Left cardiac atrium (tissue), 4 donors: ENCODE measurements around the gene HSFY2. TPM values are rescaled to one million over a fixed set of nuclear protein-coding genes. Genes with fewer than 3 reads are reported as not detected.
"Not testable (repeated sequence)": the region's sequence is repeated elsewhere in the genome, so short reads cannot be mapped to it uniquely, and the experiment has no call there.

Experiments
- ATAC-seq, 2 donors: fragments of 200-7000 bp; cut with Tn5 transposase; one replicate each; pipeline ENCODE4 v1.9.1; 2020; ENCODE audit warnings: mild to moderate bottlenecking in 2 of 2, moderate library complexity in 2 of 2
- DNase-seq: peaks from one replicate; pipeline ENCODE4 v3.0.0-alpha.2; 2020
- intact Hi-C, 2 donors: fragments of 100-400 bp; cut with DNase I; formaldehyde crosslinking; loops; one replicate each; pipeline versions ENCODE4 v1.14.1 to v1.15.1; 2022 to 2023
- long read RNA-seq: library from polyadenylated mRNA; unstranded; transcript quantifications from one replicate; pipeline ENCODE4 v2.0.0, GENCODE V29; 2021
- total RNA-seq, 2 donors: library from RNA; stranded (reverse); fragmentation: NEBNext Ultra II Directional; extraction: Animal tissue kit (Norgen Biotek cat#: 25700); gene quantifications; one replicate each; pipeline ENCODE4 v1.2.1, GENCODE V29; 2021
- donor health status: DM: no; HTN: yes; CAD: no.
- donor health status: DM: no; HTN: yes; CAD: no; lungs with severe emphysema.
- donor health status: DM: yes; HTN: yes; CAD: no.
- donor health status: Dilated cardiomyopathy.

HSFY2 gene, protein sequence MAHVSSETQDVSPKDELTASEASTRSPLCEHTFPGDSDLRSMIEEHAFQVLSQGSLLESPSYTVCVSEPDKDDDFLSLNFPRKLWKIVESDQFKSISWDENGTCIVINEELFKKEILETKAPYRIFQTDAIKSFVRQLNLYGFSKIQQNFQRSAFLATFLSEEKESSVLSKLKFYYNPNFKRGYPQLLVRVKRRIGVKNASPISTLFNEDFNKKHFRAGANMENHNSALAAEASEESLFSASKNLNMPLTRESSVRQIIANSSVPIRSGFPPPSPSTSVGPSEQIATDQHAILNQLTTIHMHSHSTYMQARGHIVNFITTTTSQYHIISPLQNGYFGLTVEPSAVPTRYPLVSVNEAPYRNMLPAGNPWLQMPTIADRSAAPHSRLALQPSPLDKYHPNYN
- total RNA-seq = not detected
- long read RNA-seq = 0 reads

DNA sequence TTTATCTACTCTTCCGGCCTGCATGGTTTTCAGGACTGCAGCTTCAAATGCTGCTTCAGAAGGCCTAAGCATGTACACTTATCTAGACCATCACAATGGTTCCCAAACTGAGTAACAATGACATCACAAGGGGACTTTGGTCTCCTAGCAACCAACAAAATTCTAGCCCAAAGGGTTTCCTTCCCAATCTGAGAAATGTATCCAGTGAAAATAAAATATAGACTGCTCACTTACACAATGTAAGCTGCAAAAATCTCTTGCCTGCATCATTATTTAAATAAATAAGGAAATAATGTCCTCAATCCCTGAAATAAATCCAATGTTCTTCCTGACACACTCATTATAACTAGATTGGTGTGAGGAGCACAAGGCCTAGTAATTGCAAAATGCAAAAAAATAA, at the start of gene HSFY2:
Gene HSFY2, minus strand, starts transcription at position 101 of the 400 bp plus-strand sequence. CDS start 117 bp downstream, outside the sequence.
- DNase-seq, ATAC-seq, intact Hi-C loops: not testable (repeated sequence)

DNA sequence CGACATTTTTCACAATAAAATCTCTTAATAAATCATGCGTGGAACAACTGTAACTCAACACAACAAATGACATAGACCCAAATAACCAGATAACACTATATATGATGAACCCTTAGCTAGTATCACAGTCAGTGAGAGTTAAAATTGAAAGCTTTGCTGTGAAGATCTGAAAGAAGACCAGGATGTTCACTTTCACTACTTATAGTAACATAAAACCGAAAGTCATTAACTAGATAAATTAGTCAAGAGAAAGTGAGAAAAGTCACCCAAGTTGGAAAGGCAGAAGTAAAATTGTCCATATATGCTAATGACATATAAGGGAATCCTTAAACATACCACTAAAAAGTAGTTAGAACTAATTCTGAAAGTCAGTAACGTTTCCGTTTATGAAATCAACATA, 42.2 kb upstream of the HSFY2 start:
- DNase-seq, intact Hi-C loops: not testable (repeated sequence)

DNA sequence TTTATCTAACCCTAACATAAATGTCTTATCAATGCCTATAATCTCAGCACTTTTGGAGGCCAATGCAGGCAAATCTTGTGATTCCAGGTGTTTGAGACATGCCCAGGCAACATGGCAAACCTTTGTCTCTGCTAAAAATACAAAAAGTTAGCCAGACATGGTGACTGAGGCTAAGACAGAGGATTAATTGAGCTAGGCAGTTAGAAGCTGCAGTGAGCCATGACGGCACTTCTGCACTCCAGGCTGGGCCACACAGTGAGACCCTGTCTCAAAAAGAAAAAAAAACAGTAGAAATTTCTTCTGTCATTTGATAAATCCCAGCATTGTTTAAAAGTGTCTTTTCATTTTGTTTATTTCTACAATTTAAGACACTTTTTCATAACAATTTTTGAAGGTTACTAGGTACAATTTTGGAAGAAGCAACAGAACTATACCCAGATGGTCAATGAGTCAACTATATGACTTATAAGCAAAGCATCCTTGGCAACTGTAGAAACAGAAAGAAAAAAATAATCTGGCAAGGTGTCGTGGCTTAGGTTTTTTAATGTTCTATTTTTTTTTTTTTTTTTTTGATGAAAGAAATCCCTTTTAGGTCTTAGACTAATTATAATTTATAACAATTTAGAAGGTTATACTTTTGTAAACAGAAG, 15.3 kb upstream of the HSFY2 start:
- intact Hi-C loops, DNase-seq, ATAC-seq: not testable (repeated sequence)

More for the DNA sequence above, 42.2 kb upstream of the HSFY2 start:
- not testable (repeated sequence) for ATAC-seq

DNA sequence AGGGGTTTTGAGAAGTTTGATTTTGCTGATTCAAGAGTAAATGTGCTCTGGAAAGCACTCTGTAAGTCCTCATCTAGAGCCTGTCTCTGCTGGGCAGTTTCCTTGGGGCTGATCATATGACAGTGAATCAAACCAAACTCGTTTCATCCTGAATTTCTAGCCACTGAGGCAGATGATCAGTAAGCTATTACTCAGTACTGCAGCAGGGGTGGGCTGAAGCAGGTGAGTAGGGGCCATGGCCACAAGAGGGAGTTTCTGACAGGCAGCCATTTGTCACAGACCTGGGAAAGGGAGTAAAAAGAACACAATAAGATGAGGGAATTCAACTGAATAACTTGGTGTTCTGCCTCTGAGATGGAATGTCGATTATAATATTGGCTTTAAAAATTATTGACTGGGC, 19.5 kb downstream of the HSFY2 start:
- ATAC-seq, intact Hi-C loops, DNase-seq: not testable (repeated sequence)

DNA sequence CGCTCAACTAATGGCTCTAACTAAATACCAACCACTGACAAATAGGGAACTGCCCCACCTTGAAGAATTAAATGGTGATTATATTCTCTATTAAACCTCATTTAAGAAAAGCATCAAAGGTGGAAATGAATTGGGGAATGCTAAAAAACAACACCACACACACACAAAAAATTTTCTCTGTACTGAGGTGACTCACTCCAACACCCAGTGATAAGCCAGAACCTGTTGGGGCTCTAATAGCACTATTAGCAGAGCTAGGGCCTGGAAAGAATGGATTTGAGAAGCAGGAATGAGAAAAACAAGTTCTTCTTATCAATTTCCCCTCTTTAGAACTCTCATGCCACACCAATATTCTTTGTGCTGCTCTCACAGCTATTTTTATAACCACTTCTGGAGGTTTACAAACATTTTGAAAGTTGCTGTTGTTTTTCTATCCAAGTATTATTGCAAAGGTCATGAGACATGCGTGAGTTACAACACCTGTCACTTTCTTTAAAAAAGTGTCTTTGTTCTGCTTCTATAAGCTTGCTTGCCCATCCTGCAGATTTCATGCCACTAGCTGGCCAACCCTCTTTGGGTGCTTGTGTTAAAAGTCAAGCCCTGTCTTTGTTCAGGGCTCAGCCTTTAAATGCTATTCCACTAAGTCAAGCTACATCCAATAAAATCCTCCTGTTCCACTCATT, 20.3 kb downstream of the HSFY2 start:
- ATAC-seq, DNase-seq, intact Hi-C loops: not testable (repeated sequence)

DNA sequence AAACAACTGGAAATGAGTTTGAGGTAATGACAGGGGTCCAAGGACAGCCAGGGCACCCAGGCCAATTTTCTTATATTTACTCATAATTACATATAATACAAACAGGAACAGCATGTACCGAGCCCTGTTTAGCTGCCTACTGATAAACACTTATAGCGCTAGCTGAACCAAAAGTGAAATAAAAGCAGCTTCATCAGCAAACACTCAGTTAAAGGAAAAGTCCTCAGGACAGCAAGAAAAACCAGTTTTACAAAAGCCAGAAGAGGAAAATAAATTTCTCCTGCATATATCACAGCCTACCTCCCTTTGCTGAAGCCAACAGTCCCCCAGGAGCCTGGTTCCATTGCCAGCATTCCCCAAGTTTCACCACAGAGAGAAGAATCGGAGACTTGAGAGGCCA, 49.8 kb downstream of the HSFY2 start:
- ATAC-seq, DNase-seq, intact Hi-C loops: not testable (repeated sequence)

Other genes with a start within 250 kb of the HSFY2 start
- gene HSFY1, start 227.0 kb downstream of the HSFY2 start, total RNA-seq = not detected